Activated CD4-positive, CD25-positive, alpha-beta regulatory T cell treated with anti-CD3 and anti-CD28 coated beads, Interleukin-2, amount 50 U/mL, for 72 hours (primary cell): Measurements from ENCODE around the gene HEATR9.

Experiments
- DNase-seq: peaks from one replicate; pipeline ENCODE4 v3.0.0; 2021

The HEATR9 gene

DNA sequence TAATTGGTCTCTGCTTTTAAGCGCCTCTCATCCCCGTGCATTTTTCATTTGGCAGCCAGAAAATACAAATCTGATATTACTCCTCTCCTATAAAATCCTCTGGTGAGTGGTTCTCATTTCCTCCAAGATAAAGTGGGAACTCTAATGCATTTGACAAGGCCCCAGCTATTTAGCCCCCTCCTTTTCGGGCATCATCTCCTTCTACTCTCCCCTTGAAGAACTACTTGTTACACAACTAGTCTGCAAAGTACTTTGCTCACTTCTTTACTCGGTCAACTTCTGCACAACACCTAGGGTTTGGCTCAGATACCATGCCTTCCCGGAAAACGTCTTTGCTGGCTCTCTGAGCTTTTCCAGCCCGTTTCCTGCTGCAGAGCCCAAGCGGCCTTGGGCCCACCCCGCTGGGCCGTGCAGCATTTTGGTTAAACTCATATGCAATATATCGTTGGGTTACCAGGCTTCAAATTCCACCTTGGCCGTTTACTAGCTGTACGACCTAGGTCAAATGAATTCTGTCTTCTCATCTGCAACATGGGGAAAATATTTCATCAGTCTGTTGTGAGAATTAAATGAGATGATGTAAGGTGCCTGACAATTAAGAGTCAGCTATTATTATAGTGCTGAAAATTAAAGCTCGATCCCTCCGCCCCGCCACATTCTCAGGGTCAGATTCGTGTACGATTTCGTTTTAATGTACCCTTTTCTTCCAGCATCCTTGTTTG lies 60.3 kb downstream of the HEATR9 start:
- DNase-seq = no peak

DNA sequence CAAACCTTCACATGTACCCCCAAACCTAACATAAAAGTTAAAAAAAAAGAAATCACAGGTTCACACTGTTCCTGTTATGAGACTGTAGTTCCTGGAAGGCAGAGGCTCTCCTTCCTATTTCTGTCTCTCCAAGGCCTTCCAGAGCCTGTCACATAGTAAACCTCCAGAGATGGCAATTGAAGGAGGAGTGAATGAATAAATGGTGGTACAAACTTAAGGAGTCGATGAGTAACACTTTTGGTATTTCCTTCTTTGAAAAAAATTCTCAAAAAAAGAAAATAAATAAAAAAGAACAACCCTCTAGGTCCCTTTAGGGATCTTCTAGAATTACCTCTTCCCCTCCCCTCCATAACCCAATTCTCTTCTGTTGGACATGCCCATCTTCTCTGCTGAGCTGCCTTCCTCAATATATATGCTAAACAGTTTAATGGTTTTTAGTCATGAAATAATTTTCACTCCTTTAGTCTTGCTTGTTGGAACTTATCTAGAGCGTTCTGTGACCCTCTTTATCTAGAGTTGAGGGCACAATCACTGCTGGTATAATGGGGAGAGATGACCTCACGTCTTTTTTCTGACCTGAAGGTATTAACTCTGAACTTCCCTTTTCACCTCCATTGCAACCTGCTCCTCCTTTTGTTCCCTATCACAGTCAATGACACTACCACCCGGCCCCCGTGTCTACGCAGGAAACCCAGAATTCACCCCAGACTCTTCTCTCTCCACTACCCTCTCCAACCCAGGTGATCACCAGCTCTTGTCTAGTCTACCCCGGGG lies 61.1 kb downstream of the HEATR9 start:
- no peak for DNase-seq
